ENCODE measurements around the gene RRP8. TPM values are rescaled to one million over a fixed set of nuclear protein-coding genes. Genes with fewer than 3 reads are reported as not detected.

Gene RRP8
- total RNA-seq, 1 donor: 7.2 TPM

GRCh38 chr11:6599881-6600390 is 3.5 kb downstream of the RRP8 start:
- no peak for TF ChIP-seq CTCF (IDR thresholded peaks at IDR 0.05; ENCODE audit: extremely low read depth, low read depth, low read length)
- H3K27ac ChIP-seq (ENCODE audit: low read depth, low read length): no peak overlapping the region
- H3K4me1 ChIP-seq (ENCODE audit: insufficient read depth, low read length): peaks cover 14% of the 10 kb centered on the region
- peaks cover 22% of the 10 kb centered on the region for H4K20me1 ChIP-seq (ENCODE audit: insufficient read depth, low read length)
- H3K9me3 ChIP-seq (ENCODE audit: low read depth, low read length): no peaks in the 10 kb centered on the region
- no peak overlapping the region for H2AFZ ChIP-seq (ENCODE audit: low read length)
- no peak overlapping the region for H3K4me3 ChIP-seq (ENCODE audit: insufficient read depth, low read length)
- no peak for DNase-seq (ENCODE audit: insufficient read length, low spot score, missing footprints)
- peaks cover 79% of the 10 kb centered on the region for H3K79me2 ChIP-seq (ENCODE audit: insufficient read depth, low read length)
- peaks cover 66% of the 10 kb centered on the region for H3K36me3 ChIP-seq (ENCODE audit: insufficient read depth, low read length)
- H3K4me2 ChIP-seq (ENCODE audit: insufficient read depth, low read length): no peak overlapping the region
- H3K27me3 ChIP-seq (ENCODE audit: insufficient read depth, low read length): no peaks in the 10 kb centered on the region

- H3K4me3 ChIP-seq (ENCODE audit: insufficient read depth, low read length): no peak overlapping the region
- H3K36me3 ChIP-seq (ENCODE audit: insufficient read depth, low read length): peaks cover 66% of the 10 kb centered on the region
- no peak for DNase-seq (ENCODE audit: insufficient read length, low spot score, missing footprints)
- H4K20me1 ChIP-seq (ENCODE audit: insufficient read depth, low read length): peaks cover 21% of the 10 kb centered on the region
- H3K4me2 ChIP-seq (ENCODE audit: insufficient read depth, low read length): no peak overlapping the region
- no peak for TF ChIP-seq CTCF (IDR thresholded peaks at IDR 0.05; ENCODE audit: extremely low read depth, low read depth, low read length)
- no peak overlapping the region for H3K27ac ChIP-seq (ENCODE audit: low read depth, low read length)
- no peaks in the 10 kb centered on the region for H3K9me3 ChIP-seq (ENCODE audit: low read depth, low read length)
- H3K79me2 ChIP-seq (ENCODE audit: insufficient read depth, low read length): peaks cover 75% of the 10 kb centered on the region
- peaks cover 11% of the 10 kb centered on the region for H3K4me1 ChIP-seq (ENCODE audit: insufficient read depth, low read length)
- H2AFZ ChIP-seq (ENCODE audit: low read length): no peak overlapping the region
- H3K27me3 ChIP-seq (ENCODE audit: insufficient read depth, low read length): no peaks in the 10 kb centered on the region
These were observed 4.0 kb downstream of the RRP8 start for GRCh38 chr11:6599449-6599848.

GRCh38 chr11:6598555-6598954 is 4.9 kb downstream of the RRP8 start:
- H3K36me3 ChIP-seq (ENCODE audit: insufficient read depth, low read length): peaks cover 66% of the 10 kb centered on the region
- H3K27ac ChIP-seq (ENCODE audit: low read depth, low read length): no peak overlapping the region
- no peak for TF ChIP-seq CTCF (IDR thresholded peaks at IDR 0.05; ENCODE audit: extremely low read depth, low read depth, low read length)
- H3K27me3 ChIP-seq (ENCODE audit: insufficient read depth, low read length): no peaks in the 10 kb centered on the region
- no peak for DNase-seq (ENCODE audit: insufficient read length, low spot score, missing footprints)
- no peaks in the 10 kb centered on the region for H3K9me3 ChIP-seq (ENCODE audit: low read depth, low read length)
- peaks cover 11% of the 10 kb centered on the region for H3K4me1 ChIP-seq (ENCODE audit: insufficient read depth, low read length)
- H2AFZ ChIP-seq (ENCODE audit: low read length): no peak overlapping the region
- H3K4me3 ChIP-seq (ENCODE audit: insufficient read depth, low read length): no peak overlapping the region
- H3K4me2 ChIP-seq (ENCODE audit: insufficient read depth, low read length): no peak overlapping the region
- peaks cover 21% of the 10 kb centered on the region for H4K20me1 ChIP-seq (ENCODE audit: insufficient read depth, low read length)
- peaks cover 66% of the 10 kb centered on the region for H3K79me2 ChIP-seq (ENCODE audit: insufficient read depth, low read length)

GRCh38 chr11:6596239-6596877 is 7.1 kb downstream of the RRP8 start:
- Histone ChIP-seq H3K4me1 (ENCODE audit: insufficient read depth, low read length) (no peaks in the 10 kb centered on the region), H3K27ac (ENCODE audit: low read depth, low read length) (no peak overlapping the region), H3K27me3 (ENCODE audit: insufficient read depth, low read length) (no peaks in the 10 kb centered on the region), H3K79me2 (ENCODE audit: insufficient read depth, low read length) (peaks cover 45% of the 10 kb centered on the region), H3K9me3 (ENCODE audit: low read depth, low read length) (no peaks in the 10 kb centered on the region), H2AFZ (ENCODE audit: low read length) (no peak overlapping the region), H3K36me3 (ENCODE audit: insufficient read depth, low read length) (peaks cover 60% of the 10 kb centered on the region), H3K4me3 (ENCODE audit: insufficient read depth, low read length) (no peak overlapping the region), H4K20me1 (ENCODE audit: insufficient read depth, low read length) (peaks cover 14% of the 10 kb centered on the region), H3K4me2 (ENCODE audit: insufficient read depth, low read length) (no peak overlapping the region)
- TF ChIP-seq CTCF (IDR thresholded peaks at IDR 0.05; ENCODE audit: extremely low read depth, low read depth, low read length): no peak
- no peak for DNase-seq (ENCODE audit: insufficient read length, low spot score, missing footprints)
